ENCODE data around the gene ZNF280B. TPM values are rescaled to one million over a fixed set of nuclear protein-coding genes. Genes with fewer than 3 reads are reported as not detected.

ZNF280B gene
- total and polyA plus RNA-seq, 2 donors (not counting 3 experiments of a cell fraction or from before 2014, with no cell fraction given): 1.5 to 3.1 TPM

DNA sequence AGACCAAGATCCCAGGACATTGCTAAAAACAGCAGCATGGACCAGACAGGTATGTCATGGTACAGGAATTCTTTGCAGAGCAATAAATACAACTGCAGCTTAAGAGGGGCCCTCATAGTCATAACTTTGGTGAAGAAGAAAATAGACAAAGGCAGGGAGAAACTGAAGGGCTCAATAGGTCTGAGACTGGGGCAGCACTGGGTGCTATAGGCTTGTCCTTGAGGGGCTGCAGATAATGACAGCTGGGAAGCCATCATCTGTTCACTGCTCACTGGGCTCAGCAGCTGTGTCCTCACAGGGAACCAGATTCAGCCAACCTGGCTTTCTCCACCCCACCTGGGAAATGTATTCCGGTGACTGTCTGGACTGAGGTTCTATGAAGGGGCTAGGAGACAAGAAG is 68.4 kb downstream of the ZNF280B start:
- H3K4me1 ChIP-seq (ENCODE audit: control insufficient read depth, extremely low read depth, insufficient read depth, low read length): no peaks in the 10 kb centered on the region
- no peak for TF ChIP-seq MYC (IDR thresholded peaks at IDR 0.05; ENCODE audit: low read depth, low read length)
- intact Hi-C loops (cut with micrococcal nuclease): no loop called here

More for the DNA sequence above, 68.4 kb downstream of the ZNF280B start:
- no TSS peak for BruUV-seq (replicated peaks)
- Histone ChIP-seq H3K9me1 (replicated peaks; ENCODE audit: control insufficient read depth, extremely low read depth, insufficient read depth, low read length) (no peaks in the 10 kb centered on the region), H3K4me2 (ENCODE audit: insufficient read depth, low read length) (no peak overlapping the region), H3K27me3 (ENCODE audit: control insufficient read depth in 2 of 2, insufficient read depth in 2 of 2, low read length in 2 of 2) (peaks cover 2% of the 10 kb centered on the region in 2 experiments), H2AFZ (ENCODE audit: low read depth, low read length) (no peak overlapping the region), H3K36me3 (ENCODE audit: control insufficient read depth in 2 of 2, extremely low read depth in 1 of 2, insufficient read depth in 2 of 2, low read length in 2 of 2) (no peaks in the 10 kb centered on the region), H4K20me1 (replicated peaks; ENCODE audit: control insufficient read depth, extremely low read depth, insufficient read depth, low read length) (no peaks in the 10 kb centered on the region), H3K79me2 (ENCODE audit: control insufficient read depth, insufficient read depth, low read length) (no peaks in the 10 kb centered on the region), H3K4me3 (replicated peaks in 1 of 3; ENCODE audit: insufficient read depth in 1 of 3, low read depth in 1 of 3, low read length in 3 of 3) (no peak overlapping the region), H3K9ac (replicated peaks; ENCODE audit: extremely low read depth, insufficient read depth, low read length) (no peak overlapping the region), H3K27ac (ENCODE audit: insufficient read depth, low read depth, low read length) (no peak overlapping the region), H3K9me3 (replicated peaks; ENCODE audit: control insufficient read depth, insufficient read depth, low read length) (no peaks in the 10 kb centered on the region)
- dilution Hi-C loops (cut with MboI; ENCODE audit: extremely low pct_ligation_motif_present, low sequenced_read_pairs): no loop called here
- FAIRE-seq: no peak
- POLR2A ChIA-PET: no interaction called here
- CTCF ChIA-PET: interaction anchor here (1.4 to 2.7 kb wide), 2 partner anchors 9 to 17 kb away, joined by 6 to 10 read pairs; no protein-coding TSS in a partner anchor
- DNase-seq (ENCODE audit: low read depth, low spot score): no peak

Other genes with a start within 250 kb of the ZNF280B start
- 0.15 TPM in 1 of 2 replicates, not detected in the other for gene ZNF280A, start 11.5 kb upstream of the ZNF280B start, total RNA-seq
- not detected in 2 replicates for gene ZNF280A, start 11.5 kb upstream of the ZNF280B start, polyA plus RNA-seq
- not detected in 2 replicates for gene PRAME, start 50.5 kb upstream of the ZNF280B start, total RNA-seq
- gene PRAME, start 50.5 kb upstream of the ZNF280B start, polyA plus RNA-seq: 0.03 and 0.07 TPM in 2 replicates
- not detected in 2 replicates for gene GGTLC2, start 135.9 kb upstream of the ZNF280B start, total RNA-seq
- gene GGTLC2, start 135.9 kb upstream of the ZNF280B start, polyA plus RNA-seq: not detected in 2 replicates